Measurements from ENCODE around the gene RLN3.

RLN3 gene

DNA sequence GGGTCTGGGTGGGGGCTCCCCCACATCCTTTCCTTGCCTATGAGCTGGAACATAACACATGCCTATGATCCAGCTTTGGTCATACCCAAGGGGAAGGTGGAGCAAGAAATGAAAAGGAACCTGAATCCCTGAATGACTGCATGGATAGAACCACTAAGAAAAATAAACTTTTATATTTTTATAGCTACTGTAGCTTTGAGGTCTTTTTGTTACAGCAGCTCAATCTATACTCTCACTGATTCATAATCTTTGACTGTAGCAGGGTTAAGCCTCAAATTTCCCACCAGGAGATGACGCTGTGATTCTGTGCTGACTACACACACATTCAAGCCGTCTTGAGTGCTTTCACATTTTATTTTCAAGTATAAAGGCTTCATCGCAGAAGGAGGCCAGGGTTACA, 25.1 kb downstream of the RLN3 start:
- Histone ChIP-seq H3K4me3 (IDR thresholded peaks at IDR 0.05; ENCODE audit: insufficient read depth, low read depth, low read length) (no peak overlapping the region), H4K20me1 (ENCODE audit: insufficient read depth) (no peaks in the 10 kb centered on the region), H3K27me3 (ENCODE audit: insufficient read depth, low read depth) (no peaks in the 10 kb centered on the region), H3K27ac (no peak overlapping the region), H3K4me1 (ENCODE audit: low read depth, poor library complexity, severe bottlenecking) (no peaks in the 10 kb centered on the region), H3K36me3 (ENCODE audit: insufficient read depth) (0 out of 2 replicates have a peak, but pooled peaks cover 2% of the 10 kb centered on the region), H3K4me2 (no peak overlapping the region), H3K79me2 (ENCODE audit: insufficient read depth, low read depth) (no peaks in the 10 kb centered on the region), H2AFZ (ENCODE audit: low read depth) (no peak overlapping the region), H3K9ac (no peak overlapping the region)
- TF ChIP-seq, protein P1, sequence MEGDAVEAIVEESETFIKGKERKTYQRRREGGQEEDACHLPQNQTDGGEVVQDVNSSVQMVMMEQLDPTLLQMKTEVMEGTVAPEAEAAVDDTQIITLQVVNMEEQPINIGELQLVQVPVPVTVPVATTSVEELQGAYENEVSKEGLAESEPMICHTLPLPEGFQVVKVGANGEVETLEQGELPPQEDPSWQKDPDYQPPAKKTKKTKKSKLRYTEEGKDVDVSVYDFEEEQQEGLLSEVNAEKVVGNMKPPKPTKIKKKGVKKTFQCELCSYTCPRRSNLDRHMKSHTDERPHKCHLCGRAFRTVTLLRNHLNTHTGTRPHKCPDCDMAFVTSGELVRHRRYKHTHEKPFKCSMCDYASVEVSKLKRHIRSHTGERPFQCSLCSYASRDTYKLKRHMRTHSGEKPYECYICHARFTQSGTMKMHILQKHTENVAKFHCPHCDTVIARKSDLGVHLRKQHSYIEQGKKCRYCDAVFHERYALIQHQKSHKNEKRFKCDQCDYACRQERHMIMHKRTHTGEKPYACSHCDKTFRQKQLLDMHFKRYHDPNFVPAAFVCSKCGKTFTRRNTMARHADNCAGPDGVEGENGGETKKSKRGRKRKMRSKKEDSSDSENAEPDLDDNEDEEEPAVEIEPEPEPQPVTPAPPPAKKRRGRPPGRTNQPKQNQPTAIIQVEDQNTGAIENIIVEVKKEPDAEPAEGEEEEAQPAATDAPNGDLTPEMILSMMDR (conservative IDR thresholded peaks at IDR 0.05; ENCODE audit: low read depth, low read length): no peak

DNA sequence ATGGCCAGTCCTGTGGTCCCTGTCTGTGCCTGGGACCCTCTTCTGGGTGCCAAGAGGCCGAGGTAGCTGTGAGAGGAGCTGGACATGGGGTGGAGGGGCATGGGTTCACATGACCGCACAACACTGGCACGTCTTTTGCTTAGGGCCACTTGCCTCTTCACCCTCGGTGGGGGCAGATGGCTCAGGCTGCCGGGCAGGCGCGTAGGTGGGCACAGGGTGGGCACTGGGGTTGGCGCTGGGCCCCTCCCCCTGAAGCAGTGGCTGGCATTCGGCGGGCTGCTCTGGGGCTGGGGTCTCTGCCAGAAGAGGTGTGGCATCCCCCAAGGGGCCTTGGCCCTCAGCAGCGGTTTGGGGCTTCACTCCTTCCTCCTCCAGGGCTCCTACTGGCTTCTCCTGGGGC, 25.6 kb downstream of the RLN3 start:
- Histone ChIP-seq H3K36me3 (ENCODE audit: insufficient read depth) (no peaks in the 10 kb centered on the region), H3K4me3 (IDR thresholded peaks at IDR 0.05; ENCODE audit: insufficient read depth, low read depth, low read length) (no peak overlapping the region), H2AFZ (ENCODE audit: low read depth) (no peak overlapping the region), H3K27ac (no peak overlapping the region), H3K4me1 (ENCODE audit: low read depth, poor library complexity, severe bottlenecking) (no peaks in the 10 kb centered on the region), H3K9ac (no peak overlapping the region), H3K4me2 (no peak overlapping the region), H3K79me2 (ENCODE audit: insufficient read depth, low read depth) (no peaks in the 10 kb centered on the region), H3K27me3 (ENCODE audit: insufficient read depth, low read depth) (no peaks in the 10 kb centered on the region), H4K20me1 (ENCODE audit: insufficient read depth) (no peaks in the 10 kb centered on the region)
- TF ChIP-seq, protein P1 (conservative IDR thresholded peaks at IDR 0.05; ENCODE audit: low read depth, low read length): no peak

DNA sequence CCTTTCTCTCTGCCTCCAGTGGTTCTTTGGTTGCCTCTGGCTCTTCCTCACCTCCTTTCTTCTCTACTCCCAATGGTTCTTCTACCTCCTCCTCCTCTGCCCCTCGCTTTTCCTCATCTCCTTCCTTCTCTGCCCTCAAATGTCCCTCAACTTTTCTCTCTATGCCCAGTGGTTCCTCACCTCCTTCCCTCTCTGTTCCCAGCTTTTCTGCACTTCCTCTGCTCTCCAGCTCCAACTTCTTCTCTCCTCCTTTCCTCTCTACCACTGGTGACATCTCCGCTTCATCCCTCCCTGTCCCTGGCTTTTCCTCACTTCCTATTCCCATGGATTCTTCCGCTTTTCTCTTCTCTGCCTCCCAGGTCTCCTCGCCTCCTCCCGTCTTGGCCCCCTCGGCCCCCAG, 26.2 kb downstream of the RLN3 start:
- no peak overlapping the region for H3K9ac ChIP-seq
- no peaks in the 10 kb centered on the region for H3K79me2 ChIP-seq (ENCODE audit: insufficient read depth, low read depth)
- H3K27ac ChIP-seq: no peak overlapping the region
- no peak overlapping the region for H2AFZ ChIP-seq (ENCODE audit: low read depth)
- TF ChIP-seq, protein P1 (conservative IDR thresholded peaks at IDR 0.05; ENCODE audit: low read depth, low read length): no peak
- H3K4me1 ChIP-seq (ENCODE audit: low read depth, poor library complexity, severe bottlenecking): no peaks in the 10 kb centered on the region
- no peaks in the 10 kb centered on the region for H3K36me3 ChIP-seq (ENCODE audit: insufficient read depth)
- H3K4me3 ChIP-seq (IDR thresholded peaks at IDR 0.05; ENCODE audit: insufficient read depth, low read depth, low read length): no peak overlapping the region
- H4K20me1 ChIP-seq (ENCODE audit: insufficient read depth): no peaks in the 10 kb centered on the region
- H3K27me3 ChIP-seq (ENCODE audit: insufficient read depth, low read depth): no peaks in the 10 kb centered on the region; the same call in 1 of the 2 replicates
- no peak overlapping the region for H3K4me2 ChIP-seq

DNA sequence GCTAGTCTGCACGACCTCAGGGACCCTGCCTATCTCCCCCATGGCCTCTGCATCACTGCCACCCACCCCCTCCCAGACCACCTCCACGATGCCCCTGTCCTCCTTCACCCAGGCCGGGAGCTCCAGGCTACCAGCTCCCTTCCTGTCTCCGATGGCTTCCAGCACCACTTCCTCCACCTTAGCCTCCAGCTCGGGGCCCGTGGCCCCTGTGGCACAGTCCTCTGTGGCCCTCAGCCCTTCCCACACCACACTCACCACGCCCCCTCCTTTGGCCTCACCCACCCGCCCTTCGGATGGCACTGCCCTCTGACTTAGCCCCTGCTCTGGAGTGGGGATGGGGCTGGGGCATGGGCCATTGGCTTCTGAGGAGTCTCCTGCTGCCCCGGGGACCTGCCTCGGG, 26.8 kb downstream of the RLN3 start:
- Histone ChIP-seq H3K9ac (no peak overlapping the region), H3K27ac (no peak overlapping the region), H3K27me3 (ENCODE audit: insufficient read depth, low read depth) (no peaks in the 10 kb centered on the region; the same call in 1 of the 2 replicates), H3K36me3 (ENCODE audit: insufficient read depth) (no peaks in the 10 kb centered on the region), H3K79me2 (ENCODE audit: insufficient read depth, low read depth) (no peaks in the 10 kb centered on the region), H3K4me1 (ENCODE audit: low read depth, poor library complexity, severe bottlenecking) (no peaks in the 10 kb centered on the region), H3K4me2 (no peak overlapping the region), H3K4me3 (IDR thresholded peaks at IDR 0.05; ENCODE audit: insufficient read depth, low read depth, low read length) (no peak overlapping the region), H4K20me1 (ENCODE audit: insufficient read depth) (no peaks in the 10 kb centered on the region), H2AFZ (ENCODE audit: low read depth) (no peak overlapping the region)
- TF ChIP-seq, protein P1 (conservative IDR thresholded peaks at IDR 0.05; ENCODE audit: low read depth, low read length): no peak

Measured in KMS-11 (cell line).